OCI-LY7 (cell line): Measurements from ENCODE around the gene ERI3.

Experiments
- EZH2phosphoT487 ChIP-seq: fragments of 200-600 bp; sonication (generic); IDR thresholded peaks from 2 replicates; pipeline ENCODE4 v1.6.1; 2018; ENCODE audit warnings: low read depth, borderline replicate concordance, mild to moderate bottlenecking, mixed run types, antibody characterized with exemption, low read length, moderate library complexity, mixed read lengths
- TF ChIP-seq, protein P1 (sequence below): fragments of 200-600 bp; sonication (generic); conservative IDR thresholded peaks from 2 replicates; pipeline ENCODE4 v1.5.1; 2014; ENCODE audit warnings: mild to moderate bottlenecking, antibody characterized with exemption, low read length, moderate library complexity, mixed read lengths

DNA sequence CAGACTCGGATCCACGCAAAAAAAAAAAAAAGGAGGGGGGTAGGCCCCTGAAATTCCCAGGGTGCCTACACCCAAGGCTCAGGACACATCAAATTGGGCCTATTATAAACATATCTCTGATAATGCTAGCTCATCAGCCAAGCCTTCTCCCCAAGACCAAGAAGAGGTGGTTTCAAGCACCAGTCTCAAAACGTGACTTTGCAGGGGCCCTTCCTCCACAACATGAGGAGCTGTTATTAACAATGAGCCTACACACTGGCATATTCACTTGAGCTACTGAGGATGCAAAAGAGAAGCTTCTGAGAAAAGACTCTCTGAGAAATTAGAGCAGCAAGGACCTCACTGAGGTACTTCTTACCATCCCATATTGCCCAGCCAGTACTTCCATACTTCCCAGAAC lies 32.7 kb downstream of the ERI3 start:
- TF ChIP-seq, protein P1, sequence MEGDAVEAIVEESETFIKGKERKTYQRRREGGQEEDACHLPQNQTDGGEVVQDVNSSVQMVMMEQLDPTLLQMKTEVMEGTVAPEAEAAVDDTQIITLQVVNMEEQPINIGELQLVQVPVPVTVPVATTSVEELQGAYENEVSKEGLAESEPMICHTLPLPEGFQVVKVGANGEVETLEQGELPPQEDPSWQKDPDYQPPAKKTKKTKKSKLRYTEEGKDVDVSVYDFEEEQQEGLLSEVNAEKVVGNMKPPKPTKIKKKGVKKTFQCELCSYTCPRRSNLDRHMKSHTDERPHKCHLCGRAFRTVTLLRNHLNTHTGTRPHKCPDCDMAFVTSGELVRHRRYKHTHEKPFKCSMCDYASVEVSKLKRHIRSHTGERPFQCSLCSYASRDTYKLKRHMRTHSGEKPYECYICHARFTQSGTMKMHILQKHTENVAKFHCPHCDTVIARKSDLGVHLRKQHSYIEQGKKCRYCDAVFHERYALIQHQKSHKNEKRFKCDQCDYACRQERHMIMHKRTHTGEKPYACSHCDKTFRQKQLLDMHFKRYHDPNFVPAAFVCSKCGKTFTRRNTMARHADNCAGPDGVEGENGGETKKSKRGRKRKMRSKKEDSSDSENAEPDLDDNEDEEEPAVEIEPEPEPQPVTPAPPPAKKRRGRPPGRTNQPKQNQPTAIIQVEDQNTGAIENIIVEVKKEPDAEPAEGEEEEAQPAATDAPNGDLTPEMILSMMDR = no peak
- TF ChIP-seq EZH2phosphoT487 = no peak
